GM12878 (cell line): Measurements from ENCODE around the gene SLC37A2. TPM values are rescaled to one million over a fixed set of nuclear protein-coding genes. Genes with fewer than 3 reads are reported as not detected.
"Not testable (repeated sequence)": the region's sequence is repeated elsewhere in the genome, so short reads cannot be mapped to it uniquely, and the experiment has no call there.

Experiments used
- ATAC-seq: fragments of 200-7000 bp; cut with Tn5 transposase; 3 replicates; pipeline ENCODE4 v1.9.1; 2020; ENCODE audit warnings: mild to moderate bottlenecking, moderate library complexity
- BruUV-seq: library from RNA; stranded (reverse); fragments of 400-500 nt; replicated peaks from 2 replicates; lab custom pipeline; 2021; lab: Mats Ljungman, UMichigan
- CTCF ChIA-PET: fragments of 300-600 bp; sonication (Branson Sonifier 250); formaldehyde crosslinking; extraction: SDS; loops from one replicate; lab custom pipeline; 2021; ENCODE audit warnings: inconsistent platforms; lab: Yijun Ruan, JAX
- POLR2A ChIA-PET: fragments of 350-600 bp; formaldehyde crosslinking; extraction: SDS; loops from one replicate; lab custom pipeline; 2021; ENCODE audit warnings: inconsistent platforms; lab: Charles Lee
- RAD21 ChIA-PET: fragments of 300-600 bp; sonication (Branson Sonifier 250); formaldehyde crosslinking; loops from one replicate; lab custom pipeline; 2023; ENCODE audit warnings: antibody characterized with exemption; ENCODE audit not compliant: unreplicated experiment; lab: Charles Lee
- SMC1A ChIA-PET: fragments of 300-600 bp; sonication (Branson Sonifier 250); formaldehyde crosslinking; loops from one replicate; lab custom pipeline; 2023; ENCODE audit not compliant: unreplicated experiment, uncharacterized antibody; lab: Charles Lee
- DNase-seq: peaks from one replicate; pipeline ENCODE4 v3.0.0-alpha.2; 2011; ENCODE audit warnings: low read depth, low spot score
- FAIRE-seq: peaks from 3 replicates; lab custom pipeline; 2011; peaks lifted over from hg19 to GRCh38; lab: Jason Lieb, UNC
- H2AFZ ChIP-seq: 2 replicates; pipeline ENCODE4 v1.6.0; 2011; ENCODE audit warnings: low read depth, low read length, control low read depth; ENCODE audit not compliant: control insufficient read depth
- H3K27ac ChIP-seq: 2 replicates; pipeline ENCODE4 v1.5.1; 2011; ENCODE audit warnings: control low read depth; ENCODE audit not compliant: control insufficient read depth, insufficient read depth
- H3K27me3 ChIP-seq, 2 experiments: replicated peaks in 1 of 2; 2 replicates each; pipeline versions ENCODE4 v1.6.0 to v1.6.1; 2011; ENCODE audit warnings: low read length in 1 of 2; ENCODE audit not compliant: control insufficient read depth in 2 of 2, insufficient read depth in 2 of 2
- H3K36me3 ChIP-seq, 2 experiments: 2 replicates each; pipeline ENCODE4 v1.5.1; 2011; ENCODE audit warnings: low read length in 1 of 2; ENCODE audit not compliant: control insufficient read depth in 2 of 2, insufficient read depth in 2 of 2
- H3K4me1 ChIP-seq: 2 replicates; pipeline ENCODE4 v1.6.1; 2011; ENCODE audit warnings: mild to moderate bottlenecking, low read length, moderate library complexity, mixed read lengths; ENCODE audit not compliant: control insufficient read depth, insufficient read depth
- H3K4me2 ChIP-seq: 2 replicates; pipeline ENCODE4 v1.6.0; 2011; ENCODE audit warnings: control low read depth; ENCODE audit not compliant: control insufficient read depth, insufficient read depth
- H3K4me3 ChIP-seq: fragments of 200-600 bp; sonication (generic); 2 replicates; pipeline ENCODE4 v1.5.1; 2016
- H3K79me2 ChIP-seq: 2 replicates; pipeline ENCODE4 v1.6.0; 2011; ENCODE audit warnings: low read length; ENCODE audit not compliant: control insufficient read depth, insufficient read depth
- H3K9ac ChIP-seq: 2 replicates; pipeline ENCODE4 v1.8.0; 2011; ENCODE audit warnings: low read length, control low read depth, mixed read lengths; ENCODE audit not compliant: control insufficient read depth, insufficient read depth
- H3K9me3 ChIP-seq: replicated peaks from 3 replicates; pipeline ENCODE4 v1.5.1; 2011; ENCODE audit warnings: mild to moderate bottlenecking, low read length; ENCODE audit not compliant: control insufficient read depth, insufficient read depth
- H4K20me1 ChIP-seq: 2 replicates; pipeline ENCODE4 v1.6.0; 2011; ENCODE audit not compliant: control insufficient read depth, insufficient read depth
- BCL11A ChIP-seq: IDR thresholded peaks from 2 replicates; pipeline ENCODE4 v1.6.1; 2011; ENCODE audit warnings: low read depth, low read length
- PKNOX1 ChIP-seq: fragments of 450-650 bp; IDR thresholded peaks from 2 replicates; pipeline ENCODE4 v1.6.1; 2016; ENCODE audit warnings: mild to moderate bottlenecking
- WGBS: methylation state at CpG from one replicate; pipeline ENCODE4 v1.1.6; 2016; ENCODE audit warnings: low lambda C conversion rate; ENCODE audit not compliant: insufficient replicate concordance, insufficient coverage; ENCODE audit errors: missing lambda C conversion rate; 5-methylcytosine and 5-hydroxymethylcytosine counted together
- in situ Hi-C: fragments of 300-500 bp; cut with MboI; formaldehyde crosslinking; loops from 9 replicates; pipeline ENCODE4 v1.14.3; 2018; ENCODE audit warnings: mixed read lengths
- intact Hi-C: fragments of 100-400 bp; cut with micrococcal nuclease; formaldehyde crosslinking; loops from one replicate; pipeline ENCODE4 v1.14.2; 2022; ENCODE audit not compliant: unreplicated experiment
- polyA plus RNA-seq, 11 experiments: library from polyadenylated mRNA; depleted of rRNA in 4 of 11; unstranded in 6 of 11; stranded (reverse) in 5 of 11; fragments of >200 nt; fragmentation: Nextera tagmentation in 4 of 11; fragmentation: Illumina TruSeq in 1 of 11; extraction: Ambion mirVana in 4 of 11; extraction: Trizol in 1 of 11; gene quantifications; 1 replicate in 1 of 11; 2 replicates in 10 of 11; pipeline versions ENCODE4 v1.2.1 to v1.2.3, GENCODE V29; 2011 to 2016; ENCODE audit warnings: inconsistent platforms in 2 of 11, missing spikeins in 2 of 11, low read depth in 1 of 11
- total RNA-seq, 4 experiments: library from RNA; depleted of rRNA in 3 of 4; stranded (reverse); fragments of >200 nt in 3 of 4; fragmentation: Illumina TruSeq in 1 of 4; extraction: Trizol in 1 of 4; gene quantifications; 2 replicates each; pipeline versions ENCODE4 v1.2.1 to v1.2.3, GENCODE V29; 2013 to 2021

The SLC37A2 gene
- total and polyA plus RNA-seq, 10 of the 15 experiments (the other 5 are each of a cell fraction or from before 2014, with no cell fraction given) = 0.26 to 9.8 (median 2.0) TPM

- no TSS peak for BruUV-seq
- Histone ChIP-seq H3K9ac (no peak overlapping the region), H4K20me1 (no peaks in the 10 kb centered on the region), H3K27ac (no peak overlapping the region), H2AFZ (no peak overlapping the region), H3K4me2 (no peak overlapping the region), H3K27me3 (no peaks in the 10 kb centered on the region), H3K9me3 (no peaks in the 10 kb centered on the region), H3K79me2 (no peaks in the 10 kb centered on the region), H3K4me3 (no peak overlapping the region), H3K4me1 (no peaks in the 10 kb centered on the region), H3K36me3 (no peaks in the 10 kb centered on the region)
- FAIRE-seq = no peak
- ChIA-PET SMC1A (no interaction called here), CTCF (interaction anchor here (1.2 kb wide), 1 partner anchor 18 kb away, joined by 3 read pairs; no protein-coding TSS in a partner anchor), RAD21 (no interaction called here), POLR2A (no interaction called here)
- no peak for ATAC-seq
- intact Hi-C loops (no loop called here), in situ Hi-C loops (no loop called here)
- no peak for DNase-seq
- TF ChIP-seq PKNOX1 (no peak), BCL11A (no peak)
- 50% methylated on average over 2 of the region's 2 CpGs for WGBS
These were observed 7.9 kb upstream of the SLC37A2 start for GRCh38 chr11:125055107-125055715.

- CTCF ChIA-PET = interaction anchor here (1.2 to 1.6 kb wide), 2 partner anchors 86 to 299 kb away, joined by 3 to 4 read pairs; no protein-coding TSS in a partner anchor
- H3K9me3 ChIP-seq, H3K4me2 ChIP-seq, H3K27me3 ChIP-seq, H4K20me1 ChIP-seq, H3K9ac ChIP-seq, intact Hi-C loops, H2AFZ ChIP-seq, H3K27ac ChIP-seq, BruUV-seq, H3K4me3 ChIP-seq, H3K4me1 ChIP-seq, H3K36me3 ChIP-seq, POLR2A ChIA-PET, SMC1A ChIA-PET, FAIRE-seq, ATAC-seq, in situ Hi-C loops, RAD21 ChIA-PET, H3K79me2 ChIP-seq, DNase-seq: not testable (repeated sequence)
- WGBS = 100% methylated on average over 2 of the region's 2 CpGs
These were observed 7.0 kb upstream of the SLC37A2 start for GRCh38 chr11:125056111-125056510.
